HUES6 (cell line): ENCODE results near the gene UPK1A.

Experiments used
- H3K27ac ChIP-seq: 2 replicates; pipeline ENCODE4 v1.7.0; 2013; ENCODE audit warnings: low read depth, mild to moderate bottlenecking, low read length, inconsistent platforms
- H3K27me3 ChIP-seq: 2 replicates; pipeline ENCODE4 v1.6.1; 2013; ENCODE audit warnings: low read length; ENCODE audit not compliant: control insufficient read depth, insufficient read depth
- H3K36me3 ChIP-seq: 2 replicates; pipeline ENCODE4 v1.6.1; 2013; ENCODE audit warnings: low read length; ENCODE audit not compliant: control insufficient read depth, insufficient read depth
- H3K4me1 ChIP-seq: 2 replicates; pipeline ENCODE4 v1.6.1; 2013; ENCODE audit warnings: low read length; ENCODE audit not compliant: control insufficient read depth, insufficient read depth
- H3K4me3 ChIP-seq: 2 replicates; pipeline ENCODE4 v1.5.1; 2013; ENCODE audit warnings: low read depth, low read length
- H3K9ac ChIP-seq: one replicate; pipeline ENCODE4 v1.6.1; 2013; ENCODE audit warnings: mild to moderate bottlenecking, low read length
- H3K9me3 ChIP-seq: 2 replicates; pipeline ENCODE4 v1.6.1; 2013; ENCODE audit warnings: low read depth, low read length; ENCODE audit not compliant: control insufficient read depth, insufficient read depth

UPK1A gene

GRCh38 chr19:35693422-35693821 is 27.1 kb downstream of the UPK1A start:
- no peak overlapping the region for H3K9ac ChIP-seq
- H3K9me3 ChIP-seq, result peaks cover 5% of the 10 kb centered on the region
- no peak overlapping the region for H3K27ac ChIP-seq
- no peaks in the 10 kb centered on the region for H3K36me3 ChIP-seq
- no peaks in the 10 kb centered on the region for H3K4me1 ChIP-seq
- H3K4me3 ChIP-seq, result no peak overlapping the region
- no peaks in the 10 kb centered on the region for H3K27me3 ChIP-seq

GRCh38 chr19:35693835-35694599 is 27.7 kb downstream of the UPK1A start:
- Histone ChIP-seq H3K27me3 (no peaks in the 10 kb centered on the region), H3K9ac (no peak overlapping the region), H3K4me1 (no peaks in the 10 kb centered on the region), H3K36me3 (no peaks in the 10 kb centered on the region), H3K9me3 (peaks cover 5% of the 10 kb centered on the region), H3K4me3 (no peak overlapping the region), H3K27ac (no peak overlapping the region)

DNA sequence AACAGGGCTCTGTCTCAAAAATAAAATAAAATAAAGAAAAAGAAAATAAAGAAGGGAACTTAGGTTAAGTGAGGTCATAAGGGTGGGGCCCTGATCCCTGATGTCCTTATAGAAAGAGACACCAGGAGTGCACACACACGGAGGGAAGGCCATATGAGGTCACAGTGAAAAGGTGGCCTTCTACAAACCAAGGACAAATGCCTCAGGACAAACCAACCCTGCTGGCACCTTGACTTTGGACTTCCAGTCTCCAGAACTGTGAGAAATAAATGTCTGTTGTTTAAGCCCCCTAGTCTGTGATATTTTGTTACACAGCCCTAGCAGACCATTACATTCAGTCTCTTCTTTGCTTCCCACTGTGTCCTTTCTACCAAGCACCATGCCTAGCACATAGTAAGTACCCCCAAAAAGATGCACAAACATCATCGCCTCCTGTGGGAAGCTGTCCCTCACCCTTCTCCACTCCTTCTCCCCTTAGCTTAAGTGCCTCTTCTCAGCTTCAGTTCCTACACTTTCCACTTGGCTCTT is 29.6 kb downstream of the UPK1A start:
- Histone ChIP-seq H3K27ac (no peak overlapping the region), H3K36me3 (no peaks in the 10 kb centered on the region)

GRCh38 chr19:35696835-35697234 is 30.5 kb downstream of the UPK1A start:
- H3K4me1 ChIP-seq, result no peaks in the 10 kb centered on the region
- no peaks in the 10 kb centered on the region for H3K27me3 ChIP-seq
- no peak overlapping the region for H3K27ac ChIP-seq
- no peak overlapping the region for H3K4me3 ChIP-seq
- H3K9me3 ChIP-seq, result peaks cover 5% of the 10 kb centered on the region
- H3K36me3 ChIP-seq, result no peaks in the 10 kb centered on the region
- no peak overlapping the region for H3K9ac ChIP-seq

More for the DNA sequence above, 29.6 kb downstream of the UPK1A start:
- Histone ChIP-seq H3K27me3 (no peaks in the 10 kb centered on the region), H3K9ac (no peak overlapping the region), H3K9me3 (peaks cover 5% of the 10 kb centered on the region), H3K4me3 (no peak overlapping the region), H3K4me1 (no peaks in the 10 kb centered on the region)

GRCh38 chr19:35702223-35703012 is 36.1 kb downstream of the UPK1A start:
- peaks cover 4% of the 10 kb centered on the region; the same call in 1 of the 2 replicates for H3K4me1 ChIP-seq
- peak overlapping the region; percentile 45 for H3K9ac ChIP-seq
- H3K4me3 ChIP-seq, result peak overlapping the region; percentile 81
- no peak overlapping the region for H3K27ac ChIP-seq
- no peaks in the 10 kb centered on the region for H3K36me3 ChIP-seq
- H3K27me3 ChIP-seq, result peaks cover 24% of the 10 kb centered on the region
- no peaks in the 10 kb centered on the region for H3K9me3 ChIP-seq

- Histone ChIP-seq H3K9ac (no peak overlapping the region), H3K27me3 (peaks cover 24% of the 10 kb centered on the region), H3K36me3 (no peaks in the 10 kb centered on the region), H3K4me1 (peaks cover 4% of the 10 kb centered on the region; the same call in 1 of the 2 replicates), H3K27ac (no peak overlapping the region), H3K4me3 (no peak overlapping the region), H3K9me3 (no peaks in the 10 kb centered on the region)
Measured at GRCh38 chr19:35703343-35703742, 37.0 kb downstream of the UPK1A start.

GRCh38 chr19:35704218-35704617 is 37.9 kb downstream of the UPK1A start, which contains the start of gene ZBTB32:
Gene ZBTB32 (plus strand): TSS chr19:35704558. CDS start chr19:35714627, 10,069 bp downstream.
- Histone ChIP-seq H3K9ac (no peak within 1 kb of the TSS), H3K36me3 (no peaks in the 10 kb centered on the region), H3K4me1 (peaks cover 4% of the 10 kb centered on the region; the same call in 1 of the 2 replicates), H3K9me3 (no peaks in the 10 kb centered on the region), H3K27ac (no peak within 1 kb of the TSS), H3K27me3 (peaks cover 24% of the 10 kb centered on the region), H3K4me3 (no peak within 1 kb of the TSS)

- Histone ChIP-seq H3K4me3 (no peak overlapping the region), H3K27me3 (peaks cover 15% of the 10 kb centered on the region), H3K9ac (no peak overlapping the region), H3K9me3 (no peaks in the 10 kb centered on the region), H3K4me1 (peaks cover 10% of the 10 kb centered on the region), H3K36me3 (no peaks in the 10 kb centered on the region), H3K27ac (no peak overlapping the region)
Measured at GRCh38 chr19:35708391-35708790, 42.1 kb downstream of the UPK1A start.

- Histone ChIP-seq H3K9ac (peak overlapping the region; percentile 32), H3K4me1 (peaks cover 27% of the 10 kb centered on the region), H3K36me3 (no peaks in the 10 kb centered on the region), H3K4me3 (no peak overlapping the region), H3K27ac (no peak overlapping the region), H3K9me3 (no peaks in the 10 kb centered on the region), H3K27me3 (peaks cover 6% of the 10 kb centered on the region; the same call in 1 of the 2 replicates)
Measured at GRCh38 chr19:35710784-35711723, 44.7 kb downstream of the UPK1A start.
